GM21528 (cell line): ENCODE measurements around the gene NUDC.

Experiments used
- ATAC-seq: cut with Tn5 transposase; IDR thresholded peaks from one replicate; pipeline ENCODE4 v1.9.1; 2021; ENCODE audit warnings: mild to moderate bottlenecking, moderate library complexity; ENCODE audit not compliant: unreplicated experiment, low FRiP score

The NUDC gene

DNA sequence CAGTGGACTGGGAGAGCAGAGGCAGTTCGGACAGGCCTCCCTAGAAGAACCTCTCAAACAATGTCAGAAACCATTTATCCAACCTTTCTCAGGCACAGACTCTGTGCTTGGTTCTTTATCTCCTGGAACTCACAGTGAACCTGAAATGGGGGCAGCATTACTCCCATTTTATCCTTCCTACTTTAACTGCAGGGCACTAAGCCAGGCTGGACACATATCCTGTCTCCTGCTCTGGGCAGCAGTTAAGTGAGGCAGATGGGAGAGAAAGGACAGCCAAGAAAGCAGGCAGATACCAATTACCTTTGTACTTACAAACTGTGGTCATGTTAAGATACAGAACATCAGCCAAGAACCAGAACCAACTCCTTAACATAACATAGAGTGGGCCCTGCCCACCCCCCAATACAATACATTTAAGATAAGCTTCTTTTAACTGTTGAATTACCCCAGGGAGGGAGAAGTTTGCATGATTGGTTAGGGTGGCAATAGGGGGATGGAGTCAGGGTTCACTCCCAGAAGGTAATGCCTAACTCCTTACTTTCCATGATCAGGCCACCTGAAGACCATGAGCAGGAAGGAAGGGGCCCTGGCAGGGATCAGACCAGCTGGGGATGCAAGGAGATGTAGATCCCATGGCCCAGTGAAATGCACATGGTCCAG, 27.9 kb downstream of the NUDC start:
- ATAC-seq, result no peak

DNA sequence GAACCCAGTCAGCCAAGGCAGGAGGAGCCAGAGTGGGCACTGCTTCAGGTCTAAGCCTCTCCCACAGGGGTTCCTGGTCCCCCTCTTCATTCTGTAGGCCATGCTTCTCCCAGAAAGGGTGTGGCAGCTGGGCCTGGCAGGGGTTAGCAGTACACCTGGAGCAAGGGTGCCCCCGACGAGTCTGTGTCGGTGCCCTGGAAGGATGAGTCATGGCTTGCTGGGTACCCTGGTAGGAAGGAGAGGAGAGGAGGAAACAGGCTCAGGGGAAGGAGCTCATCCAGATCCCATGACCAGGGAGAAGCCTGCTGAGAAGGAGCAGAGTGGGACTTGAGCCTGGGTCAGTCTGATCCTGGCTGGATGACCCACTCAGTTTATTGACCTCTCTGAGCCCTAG, 28.4 kb downstream of the NUDC start:
- ATAC-seq, result no peak

DNA sequence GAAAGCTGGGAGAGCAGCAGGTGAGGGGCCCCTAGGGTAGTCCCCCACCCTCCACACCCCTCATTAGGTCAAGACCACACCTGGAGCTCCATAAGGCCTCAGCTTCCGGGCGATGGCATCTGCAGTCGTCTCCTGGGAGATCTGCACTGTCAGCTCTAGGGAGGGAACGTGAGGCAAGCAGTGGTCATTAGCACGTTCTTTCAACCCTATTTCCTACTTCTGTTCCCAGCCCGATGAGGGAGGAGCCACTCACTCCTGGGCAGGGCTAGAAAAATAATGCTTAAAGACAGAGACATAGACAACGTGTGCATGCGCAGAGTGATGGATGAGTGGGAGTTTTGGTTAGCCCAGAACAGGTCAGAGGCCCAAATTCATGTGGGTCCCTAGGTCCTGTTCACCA, 29.1 kb downstream of the NUDC start:
- no peak for ATAC-seq

DNA sequence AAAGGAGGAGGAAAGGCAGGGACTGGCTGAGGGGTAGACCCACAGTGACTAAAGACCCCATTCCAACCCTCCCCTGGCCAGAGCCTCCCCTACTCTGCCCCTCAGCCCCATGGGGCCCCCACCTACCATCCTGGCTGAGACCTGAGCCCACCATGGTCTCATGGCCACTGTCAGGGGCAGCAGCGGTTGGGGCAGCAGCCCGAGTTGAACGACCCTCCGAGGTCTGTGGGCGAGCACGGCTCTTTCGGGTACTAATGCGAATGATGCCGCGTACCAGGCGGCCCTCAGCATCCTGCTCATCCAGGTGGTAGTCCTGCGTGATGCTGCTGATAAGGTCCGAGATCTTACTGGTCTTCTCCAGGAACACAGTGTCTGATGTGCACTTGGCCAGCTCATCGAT, 29.7 kb downstream of the NUDC start:
- no peak for ATAC-seq

DNA sequence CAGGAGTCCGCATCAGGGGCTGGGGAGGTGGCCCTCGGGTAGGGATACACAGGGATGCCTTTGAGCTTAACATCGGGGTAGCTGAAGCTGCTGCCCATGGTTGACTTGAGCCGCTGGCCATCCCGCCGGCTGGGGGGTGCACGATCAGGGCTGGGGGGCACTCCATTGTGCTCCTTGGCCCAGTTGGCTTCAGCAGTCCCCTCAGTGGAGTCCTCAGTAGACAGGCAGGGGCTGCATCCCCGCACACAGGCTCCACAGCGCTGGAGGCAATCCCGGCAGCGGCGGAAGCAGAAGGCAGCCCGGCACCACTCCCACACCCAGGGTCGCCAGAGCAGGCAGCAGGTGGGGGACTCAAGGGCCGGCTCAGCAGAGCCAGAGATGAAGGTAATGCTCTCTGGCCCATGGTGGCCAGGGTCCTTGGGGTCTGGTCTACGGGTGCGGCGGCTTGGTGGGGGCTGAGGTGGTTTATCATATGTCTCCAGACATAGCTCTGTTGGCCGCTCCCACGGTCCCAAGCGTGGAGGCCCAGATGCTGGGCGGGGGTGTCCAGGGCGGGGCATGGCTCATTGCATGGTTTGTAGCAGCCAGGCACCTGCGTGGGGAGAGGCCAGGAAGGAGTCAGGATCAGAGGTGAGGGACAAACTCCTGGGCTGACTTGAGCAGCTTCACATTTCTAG, 30.4 kb downstream of the NUDC start:
- no peak for ATAC-seq

DNA sequence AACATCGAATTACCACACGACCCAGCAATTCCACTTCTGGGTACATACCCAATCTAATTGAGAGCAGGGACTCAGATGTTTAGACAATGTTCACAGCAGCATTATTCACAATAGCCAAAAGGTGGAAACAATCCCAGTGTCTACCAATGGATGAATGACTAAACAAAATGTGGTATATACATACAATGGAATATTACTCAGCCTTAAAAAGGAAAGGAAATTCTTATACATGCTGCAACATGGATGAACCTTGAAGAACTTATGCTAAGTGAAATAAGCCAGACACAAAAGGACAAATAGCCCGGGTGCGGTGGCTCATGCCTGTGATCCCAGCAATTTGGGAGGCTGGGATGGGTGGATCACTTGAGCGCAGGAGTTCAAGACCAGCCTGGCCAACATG, 31.8 kb downstream of the NUDC start:
- no peak for ATAC-seq

DNA sequence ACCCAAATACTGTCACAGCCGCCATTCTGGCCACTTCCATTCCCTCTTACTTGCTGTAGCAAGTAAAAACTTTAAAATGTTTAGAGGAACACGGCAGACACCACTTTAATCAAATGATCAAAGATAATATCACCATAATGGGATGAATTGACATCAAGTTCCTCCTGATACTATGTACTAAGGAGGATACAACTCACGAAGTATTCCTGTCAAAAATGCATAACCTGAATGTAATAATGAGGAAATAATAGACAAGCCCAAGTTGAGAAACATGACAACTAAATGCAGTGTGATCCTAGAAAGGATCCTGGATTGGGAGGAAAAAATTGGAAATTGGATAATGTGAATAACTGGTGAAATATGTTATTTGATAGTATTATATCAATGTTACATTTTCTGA, 34.8 kb downstream of the NUDC start:
- ATAC-seq, result no peak

DNA sequence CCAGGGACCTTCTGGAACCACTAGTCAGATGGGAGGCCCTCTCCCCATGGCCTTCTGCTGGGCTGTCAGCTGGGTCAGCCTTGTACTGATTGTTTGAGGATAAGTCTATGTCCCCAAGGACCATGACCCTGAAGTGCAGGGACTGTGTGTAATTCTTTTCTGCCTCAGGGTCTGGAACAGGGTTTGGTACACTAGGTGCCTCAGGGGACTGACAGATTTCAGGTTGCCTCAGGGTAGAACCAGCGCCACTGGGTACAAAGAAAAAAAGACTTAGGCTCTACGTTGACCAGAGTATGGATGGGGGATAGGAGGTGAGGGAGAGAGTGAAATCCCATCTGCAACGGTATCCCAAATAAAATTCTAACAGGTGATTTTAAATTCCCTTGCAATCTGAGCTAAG, 35.8 kb downstream of the NUDC start:
- no peak for ATAC-seq

DNA sequence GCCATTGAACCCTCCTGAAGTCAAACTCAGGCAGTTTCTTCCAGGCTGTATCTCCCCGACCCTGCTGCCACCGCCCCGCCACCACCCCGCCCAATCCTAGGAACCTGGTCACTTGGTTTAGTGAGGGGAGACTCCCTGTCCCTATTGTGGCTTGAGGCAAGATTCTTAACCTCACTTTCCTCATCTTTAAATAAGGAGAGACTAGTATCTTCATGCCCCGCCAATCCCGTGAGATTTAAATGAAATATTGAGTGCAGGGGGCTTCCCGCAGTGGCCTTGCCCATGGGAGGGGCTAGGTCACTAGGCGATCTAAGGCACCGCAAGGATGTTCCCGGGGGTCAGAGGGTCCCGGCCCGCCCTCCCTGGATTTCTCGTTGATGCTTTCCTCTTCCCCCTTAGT, 37.7 kb downstream of the NUDC start:
- no peak for ATAC-seq

DNA sequence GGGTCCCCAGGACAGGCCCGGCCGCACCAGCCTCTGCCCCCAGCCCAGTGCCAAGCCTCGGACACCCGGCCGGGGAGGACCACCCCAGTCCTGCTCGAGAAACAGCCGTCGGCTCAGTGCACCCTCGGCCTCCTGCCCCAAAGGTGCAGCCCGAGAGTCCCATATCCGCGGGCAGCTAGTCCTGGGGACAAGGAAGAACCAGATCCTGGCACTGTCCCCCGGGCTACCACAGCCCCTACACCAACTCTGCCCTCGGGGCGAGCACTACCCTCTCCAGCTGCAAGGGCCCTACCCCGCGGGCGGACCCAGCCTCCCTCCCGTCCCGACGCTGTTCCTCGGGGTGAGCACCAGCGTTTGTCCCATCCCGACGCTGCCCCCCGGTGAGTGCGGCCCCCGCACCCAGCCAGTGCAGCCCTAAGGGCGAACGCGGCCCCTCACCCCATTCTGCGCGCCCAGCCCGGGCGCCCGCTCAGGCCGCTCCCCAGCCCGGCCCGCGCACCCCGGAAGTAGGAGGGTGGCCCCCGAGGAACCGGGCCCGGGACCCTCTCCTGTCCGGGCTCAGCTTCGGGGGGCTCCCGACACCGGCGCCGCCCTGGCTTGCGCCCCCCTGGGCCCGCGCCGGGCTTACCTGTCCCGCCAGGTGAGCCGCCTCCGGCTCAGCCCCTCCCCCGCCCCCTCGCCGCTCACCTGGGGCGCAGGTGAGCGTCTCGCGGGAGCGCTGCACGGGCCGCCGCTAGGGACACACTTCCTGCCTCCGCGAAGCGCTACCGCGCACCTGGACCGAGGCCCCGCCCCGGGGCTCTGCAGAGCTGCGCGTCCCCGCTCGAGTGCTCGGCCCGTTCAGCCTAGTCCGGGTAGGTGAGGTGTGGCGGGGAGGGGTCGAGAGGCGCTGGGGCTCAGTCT, 38.4 kb downstream of the NUDC start, which contains the start of gene KDF1:
TSS of gene KDF1 (minus strand) at position 747 of the 903 bp plus-strand sequence. CDS start 8,088 bp downstream, outside the sequence.
- ATAC-seq, result no peak

DNA sequence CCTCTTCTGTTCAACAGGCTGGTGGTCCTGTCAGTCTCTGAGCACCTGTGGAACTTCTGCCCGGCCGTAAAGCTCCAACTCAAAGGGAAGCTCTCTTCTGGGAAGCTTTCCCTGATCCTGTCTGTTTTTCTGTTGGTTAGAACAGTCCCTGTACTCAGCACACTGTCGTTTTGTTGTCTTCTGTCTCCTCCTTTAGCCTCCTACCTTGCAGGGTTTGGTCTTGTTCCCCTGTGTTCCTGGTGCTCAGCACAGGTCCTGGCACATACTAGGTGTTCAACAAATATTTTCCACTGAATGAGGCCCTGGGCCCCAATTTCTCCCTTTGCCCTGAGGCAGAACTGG, 39.1 kb downstream of the NUDC start:
- ATAC-seq, result no peak

DNA sequence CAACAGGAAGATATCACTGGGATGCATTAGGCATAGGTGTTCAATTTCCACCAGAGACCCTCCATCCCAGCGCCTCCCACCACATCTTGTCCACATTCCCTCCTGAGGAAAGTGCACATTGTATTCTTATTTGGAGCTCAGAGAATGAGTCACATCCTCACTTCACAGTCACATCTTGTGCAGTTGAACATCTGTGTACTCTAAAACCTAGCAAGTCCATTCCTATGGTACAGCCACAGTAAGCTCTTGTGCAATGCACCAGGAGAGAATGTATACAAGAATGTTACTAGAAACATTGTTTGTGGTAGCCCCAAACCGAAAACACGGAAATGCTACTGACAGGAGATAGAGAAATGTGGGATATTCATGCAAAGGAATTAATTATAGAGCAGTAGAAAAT, 40.3 kb downstream of the NUDC start:
- no peak for ATAC-seq

DNA sequence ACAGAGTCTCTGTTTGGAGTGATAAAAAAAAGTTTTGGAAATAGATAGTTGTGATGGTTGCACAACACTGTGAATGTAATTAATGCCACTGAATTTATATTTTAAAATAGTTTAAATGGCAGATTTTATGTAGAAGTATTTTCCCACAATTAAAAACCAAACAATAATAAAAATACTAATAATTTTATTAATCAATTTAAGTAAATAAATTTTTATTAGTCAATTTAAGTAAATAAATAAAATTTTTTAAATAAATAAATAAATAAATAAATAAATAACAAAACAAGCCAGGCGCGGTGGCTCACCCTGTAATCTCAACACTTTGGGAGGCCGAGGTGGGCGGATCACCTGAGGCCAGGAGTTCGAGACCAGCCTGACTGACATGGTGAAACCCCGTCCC, 43.7 kb downstream of the NUDC start:
- no peak for ATAC-seq

DNA sequence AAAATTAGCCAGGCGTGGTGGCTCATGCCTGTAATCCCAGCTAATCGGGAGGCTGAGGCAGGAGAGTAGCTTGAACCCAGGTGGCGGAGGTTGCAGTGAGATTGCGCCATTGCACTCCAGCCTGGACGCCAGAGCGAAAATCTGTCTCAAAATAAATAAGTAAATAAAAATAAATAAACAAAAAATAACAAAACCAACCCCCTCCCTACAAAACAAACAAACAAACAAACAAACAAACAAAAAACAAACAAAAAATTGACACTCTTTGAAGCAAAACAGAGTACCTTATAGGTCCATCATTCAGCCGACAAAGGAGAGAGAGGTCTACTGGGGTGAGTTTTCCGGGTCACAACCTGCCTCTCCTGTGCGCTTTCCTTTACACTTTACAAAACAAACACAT, 44.1 kb downstream of the NUDC start:
- no peak for ATAC-seq

DNA sequence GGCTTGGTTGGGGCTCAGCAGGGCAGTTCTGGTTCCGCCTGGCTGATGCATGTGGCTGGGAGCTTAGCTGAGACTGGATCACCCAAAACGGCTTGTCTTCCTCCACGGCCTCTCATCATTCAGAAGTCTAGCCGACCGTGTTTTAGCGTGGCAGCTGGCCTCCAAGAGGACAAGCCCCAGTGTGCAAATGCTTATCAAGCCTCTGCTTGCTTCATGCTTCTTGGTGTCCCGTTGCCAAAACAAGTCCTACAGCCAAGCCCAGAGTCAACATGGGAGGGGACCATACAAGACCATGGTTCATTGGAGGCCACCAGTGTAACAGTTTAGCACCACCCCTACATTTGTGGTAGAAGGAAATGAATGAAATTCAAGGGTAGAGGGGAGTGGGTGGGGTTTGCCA, 49.3 kb downstream of the NUDC start:
- ATAC-seq, result no peak

DNA sequence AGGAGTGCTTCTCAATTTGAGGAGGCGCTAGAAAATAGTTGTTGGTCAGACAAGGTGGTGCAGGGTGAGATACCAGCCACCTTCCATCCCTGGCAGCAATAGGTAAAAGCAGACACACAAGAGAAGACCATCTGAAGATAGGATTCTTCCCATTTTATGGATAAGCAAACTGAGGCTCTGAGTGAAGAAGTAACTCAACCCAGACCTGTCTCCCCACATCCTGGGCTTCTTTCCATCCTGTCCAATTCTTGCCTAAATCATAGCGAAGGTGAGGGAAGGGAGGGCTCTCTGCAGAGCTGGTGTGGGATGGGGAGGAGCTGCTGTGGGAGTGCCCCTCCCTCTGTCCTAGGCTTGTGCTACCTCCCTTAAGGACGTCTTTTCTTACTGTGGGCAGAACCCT, 50.0 kb downstream of the NUDC start:
- no peak for ATAC-seq

DNA sequence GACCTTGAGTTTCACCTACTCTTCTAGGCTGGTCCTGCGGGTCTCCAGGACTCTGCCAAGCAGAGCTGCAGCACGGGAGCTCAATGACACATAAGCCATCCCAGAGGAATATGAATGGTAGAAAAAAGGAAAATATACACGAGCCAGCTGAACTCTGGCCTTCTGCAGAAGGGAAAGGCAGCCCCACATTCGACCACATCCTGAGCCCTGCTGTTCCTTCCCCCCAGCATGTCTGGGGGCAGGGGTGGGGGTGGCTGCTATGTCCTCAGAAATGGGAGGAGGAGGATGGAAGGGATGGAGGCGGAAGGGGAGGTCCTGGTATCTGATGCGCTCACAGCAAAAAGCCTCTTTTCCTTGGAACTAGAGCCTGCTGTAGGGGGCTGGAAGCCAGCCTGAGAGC, 50.8 kb downstream of the NUDC start:
- ATAC-seq, result no peak

DNA sequence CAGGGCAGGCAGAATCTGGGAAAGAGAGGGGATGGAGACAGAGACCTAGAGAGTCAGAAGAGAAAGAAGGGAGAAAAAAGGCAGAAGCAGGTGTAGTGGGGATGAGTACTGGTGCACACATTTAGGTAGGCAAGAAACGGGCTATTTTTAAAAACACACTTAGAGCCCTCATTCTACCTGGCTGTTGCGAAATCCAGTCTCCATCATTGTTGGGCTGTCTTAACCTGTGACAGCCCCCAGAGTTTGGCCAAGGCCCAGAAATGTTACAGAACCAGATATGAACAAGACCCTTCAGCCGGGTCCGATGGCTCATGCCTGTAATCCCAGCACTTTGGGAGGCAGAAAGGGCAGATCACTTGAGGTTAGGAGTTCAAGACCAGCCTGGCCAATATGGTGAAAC, 51.3 kb downstream of the NUDC start:
- no peak for ATAC-seq

DNA sequence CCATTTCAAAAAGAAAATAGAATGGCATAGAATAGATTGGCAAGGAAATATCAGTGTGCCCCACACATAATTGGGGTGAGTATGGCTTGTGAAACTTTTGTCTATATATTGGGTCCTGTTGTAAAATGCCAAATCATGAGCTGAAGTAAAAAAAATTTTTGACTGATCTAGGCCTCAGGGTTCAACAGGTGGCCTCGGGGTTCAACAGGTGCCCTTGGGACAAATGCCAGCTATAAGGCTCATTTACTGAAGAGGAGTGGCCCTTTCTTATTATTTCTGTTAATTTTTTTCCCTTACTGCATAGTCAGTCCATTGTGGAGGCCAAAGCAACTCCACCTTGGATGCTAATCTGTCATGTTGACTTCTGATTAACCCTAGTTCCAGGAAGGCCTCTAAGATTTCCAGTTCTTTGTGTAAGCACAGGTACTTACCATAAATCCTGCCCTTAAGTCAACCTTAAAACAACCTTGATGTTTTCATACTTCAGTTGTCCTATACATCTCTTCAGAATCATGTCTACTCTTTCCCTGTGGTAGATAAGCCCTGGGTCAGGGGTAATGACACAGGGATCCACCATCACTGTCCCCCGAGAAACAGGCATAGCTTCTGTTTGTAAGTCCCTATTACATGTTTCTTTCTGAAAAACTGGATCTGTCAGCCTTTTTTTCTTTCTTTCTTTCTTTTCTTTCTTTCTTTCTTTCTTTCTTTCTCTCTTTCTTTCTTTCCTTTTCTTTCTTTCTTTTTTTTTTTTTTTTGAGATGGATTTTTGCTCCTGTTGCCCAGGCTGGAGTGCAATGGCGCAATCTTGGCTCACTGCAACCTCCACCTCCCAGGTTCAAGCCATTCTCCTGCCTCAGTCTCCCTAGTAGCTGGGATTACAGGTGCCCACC, 55.3 kb downstream of the NUDC start:
- ATAC-seq, result no peak

DNA sequence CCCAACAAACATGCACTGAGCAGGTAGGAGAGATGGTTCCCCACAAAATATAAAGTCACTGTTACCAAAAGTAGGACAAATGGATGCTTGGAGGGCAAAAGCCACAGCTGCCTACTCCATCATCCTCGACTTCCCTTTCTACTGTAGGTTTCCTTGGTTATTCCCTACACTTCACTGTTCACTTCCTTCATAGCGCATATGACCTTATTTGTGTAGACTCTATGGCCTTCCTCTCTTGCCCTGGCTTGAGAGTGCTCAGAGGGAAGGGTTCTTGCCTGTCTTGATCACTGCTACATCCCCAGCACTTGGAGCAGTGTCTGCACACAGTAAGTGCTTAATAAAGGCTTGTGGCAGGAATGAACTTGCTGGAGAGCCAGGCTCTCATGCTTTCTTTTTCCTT, 57.4 kb downstream of the NUDC start:
- no peak for ATAC-seq
